IMR-90 (cell line): ENCODE measurements around the gene RAB3A. TPM values are rescaled to one million over a fixed set of nuclear protein-coding genes. Genes with fewer than 3 reads are reported as not detected.

Experiments
- ATAC-seq: fragments of 200-7000 bp; cut with Tn5 transposase; 2 replicates; pipeline ENCODE4 v1.9.1; 2020; ENCODE audit warnings: low read depth, mild to moderate bottlenecking, moderate library complexity
- BruUV-seq: library from RNA; stranded (reverse); fragments of 400-500 nt; replicated peaks from 2 replicates; lab custom pipeline; 2021; lab: Mats Ljungman, UMichigan
- CTCF ChIA-PET: fragments of 300-600 bp; formaldehyde crosslinking; extraction: SDS; loops from one replicate; lab custom pipeline; 2021; ENCODE audit warnings: antibody characterized with exemption; lab: Yijun Ruan, JAX
- POLR2A ChIA-PET: fragments of 300-600 bp; sonication (Branson Sonifier 250); formaldehyde crosslinking; loops from one replicate; lab custom pipeline; 2022; ENCODE audit warnings: antibody characterized with exemption; ENCODE audit not compliant: unreplicated experiment; lab: Charles Lee
- DNase-seq: peaks from one replicate; pipeline ENCODE4 v3.0.0; 2013
- H2AFZ ChIP-seq: replicated peaks from 2 replicates; pipeline ENCODE3; 2013; ENCODE audit warnings: low read length, mild to moderate bottlenecking; ENCODE audit not compliant: poor library complexity
- H2AK5ac ChIP-seq: 2 replicates; pipeline ENCODE4 v1.6.1; 2013; ENCODE audit warnings: low read depth, low read length, inconsistent platforms
- H2AK9ac ChIP-seq: replicated peaks from 2 replicates; pipeline ENCODE3; 2013; ENCODE audit warnings: mild to moderate bottlenecking, low read depth, low read length, moderate library complexity; ENCODE audit not compliant: poor library complexity
- H2BK120ac ChIP-seq: 2 replicates; pipeline ENCODE4 v1.6.1; 2013; ENCODE audit warnings: low read depth, low read length, inconsistent platforms
- H2BK15ac ChIP-seq: 3 replicates; pipeline ENCODE4 v1.6.1; 2013; ENCODE audit warnings: low read depth, low read length, inconsistent platforms
- H2BK20ac ChIP-seq: 2 replicates; pipeline ENCODE4 v1.6.1; 2013; ENCODE audit warnings: low read depth, mild to moderate bottlenecking, inconsistent platforms, low read length, moderate library complexity
- H2BK5ac ChIP-seq: 2 replicates; pipeline ENCODE4 v1.6.1; 2013; ENCODE audit warnings: mild to moderate bottlenecking, low read depth, low read length, inconsistent platforms; ENCODE audit not compliant: poor library complexity, severe bottlenecking
- H3K14ac ChIP-seq: replicated peaks from 2 replicates; pipeline ENCODE4 v1.6.1; 2013; ENCODE audit warnings: low read depth, low read length, inconsistent platforms
- H3K18ac ChIP-seq: 2 replicates; pipeline ENCODE4 v1.6.1; 2013; ENCODE audit warnings: low read depth, low read length, control low read depth
- H3K23ac ChIP-seq: 2 replicates; pipeline ENCODE4 v1.6.1; 2013; ENCODE audit warnings: low read depth, low read length, inconsistent platforms
- H3K27ac ChIP-seq: 2 replicates; pipeline ENCODE4 v1.5.1; 2013; ENCODE audit warnings: mild to moderate bottlenecking, control low read depth, low read length; ENCODE audit not compliant: insufficient read depth
- H3K27me3 ChIP-seq: 2 replicates; pipeline ENCODE4 v1.6.1; 2013; ENCODE audit warnings: low read length; ENCODE audit not compliant: control insufficient read depth, insufficient read depth
- H3K36me3 ChIP-seq: 2 replicates; pipeline ENCODE4 v1.6.1; 2013; ENCODE audit warnings: low read length, mixed read lengths; ENCODE audit not compliant: control insufficient read depth, insufficient read depth
- H3K4ac ChIP-seq: 2 replicates; pipeline ENCODE4 v1.6.1; 2013; ENCODE audit warnings: low read depth, low read length, inconsistent platforms
- H3K4me1 ChIP-seq: 2 replicates; pipeline ENCODE4 v1.6.1; 2013; ENCODE audit warnings: low read length, mixed read lengths; ENCODE audit not compliant: control insufficient read depth, insufficient read depth
- H3K4me2 ChIP-seq: 2 replicates; pipeline ENCODE4 v1.6.1; 2013; ENCODE audit warnings: low read depth, mild to moderate bottlenecking, control low read depth, low read length, moderate library complexity
- H3K4me3 ChIP-seq: 2 replicates; pipeline ENCODE4 v1.5.1; 2013; ENCODE audit warnings: low read depth, mild to moderate bottlenecking, control low read depth, low read length, moderate library complexity; ENCODE audit not compliant: insufficient read depth
- H3K56ac ChIP-seq: 2 replicates; pipeline ENCODE4 v1.6.1; 2013; ENCODE audit warnings: low read length, inconsistent platforms; ENCODE audit not compliant: insufficient read depth; ENCODE audit errors: extremely low read depth
- H3K79me1 ChIP-seq, 2 experiments: 2 replicates each; pipeline ENCODE4 v1.6.1; 2013; ENCODE audit warnings: low read length in 2 of 2, inconsistent platforms in 1 of 2, low read depth in 1 of 2
- H3K9ac ChIP-seq: 2 replicates; pipeline ENCODE4 v1.6.1; 2013; ENCODE audit warnings: low read depth, low read length, control low read depth
- H3K9me1 ChIP-seq: 2 replicates; pipeline ENCODE4 v1.6.1; 2013; ENCODE audit warnings: low read length, inconsistent platforms; ENCODE audit not compliant: insufficient read depth
- H3K9me3 ChIP-seq: 2 replicates; pipeline ENCODE4 v1.6.1; 2013; ENCODE audit warnings: low read length; ENCODE audit not compliant: control insufficient read depth, insufficient read depth
- H4K20me1 ChIP-seq: 2 replicates; pipeline ENCODE4 v1.6.1; 2013; ENCODE audit warnings: low read length, inconsistent platforms; ENCODE audit not compliant: insufficient read depth
- H4K5ac ChIP-seq: 2 replicates; pipeline ENCODE4 v1.6.1; 2013; ENCODE audit warnings: mild to moderate bottlenecking, low read depth, low read length, control low read depth
- H4K8ac ChIP-seq, 2 experiments: 2 replicates each; pipeline ENCODE4 v1.6.1; 2013; ENCODE audit warnings: low read depth in 2 of 2, low read length in 2 of 2, control low read depth in 1 of 2, inconsistent platforms in 1 of 2
- H4K91ac ChIP-seq: 2 replicates; pipeline ENCODE4 v1.6.1; 2013; ENCODE audit warnings: low read depth, low read length, inconsistent platforms; ENCODE audit not compliant: insufficient read depth
- CEBPB ChIP-seq: IDR thresholded peaks from 2 replicates; pipeline ENCODE4 v1.6.1; 2012; ENCODE audit warnings: low read depth, low read length, improper control_type of control experiment
- CHD1 ChIP-seq: IDR thresholded peaks from 2 replicates; pipeline ENCODE4 v1.6.1; 2012; ENCODE audit warnings: low read depth, low read length, improper control_type of control experiment
- ELK1 ChIP-seq: fragments of 150-350 bp; IDR thresholded peaks from 2 replicates; pipeline ENCODE4 v1.6.1; 2016; ENCODE audit warnings: low read depth, mild to moderate bottlenecking, low read length, moderate library complexity, borderline replicate concordance
- FOS ChIP-seq: fragments of 150-350 bp; IDR thresholded peaks from 2 replicates; pipeline ENCODE4 v1.6.1; 2016; ENCODE audit warnings: low read depth, low read length
- MAFK ChIP-seq: IDR thresholded peaks from 2 replicates; pipeline ENCODE4 v1.6.1; 2012; ENCODE audit warnings: low read depth, low read length, improper control_type of control experiment
- MAZ ChIP-seq: IDR thresholded peaks from 2 replicates; pipeline ENCODE4 v1.6.1; 2012; ENCODE audit warnings: low read depth, mild to moderate bottlenecking, low read length, improper control_type of control experiment, moderate library complexity, borderline replicate concordance
- MXI1 ChIP-seq: IDR thresholded peaks from 2 replicates; pipeline ENCODE4 v1.6.1; 2012; ENCODE audit warnings: low read depth, mild to moderate bottlenecking, low read length, moderate library complexity, borderline replicate concordance
- POLR2A ChIP-seq: IDR thresholded peaks from 2 replicates; pipeline ENCODE4 v1.6.1; 2012; ENCODE audit warnings: mild to moderate bottlenecking, low read depth, low read length
- RAD21 ChIP-seq: IDR thresholded peaks from 2 replicates; pipeline ENCODE4 v1.6.1; 2012; ENCODE audit warnings: low read length, improper control_type of control experiment
- RCOR1 ChIP-seq: IDR thresholded peaks from 2 replicates; pipeline ENCODE4 v1.6.1; 2012; ENCODE audit warnings: mild to moderate bottlenecking, low read length, improper control_type of control experiment; ENCODE audit not compliant: insufficient replicate concordance
- SMC3 ChIP-seq: fragments of 150-350 bp; IDR thresholded peaks from 2 replicates; pipeline ENCODE4 v1.6.1; 2016; ENCODE audit warnings: low read depth, mild to moderate bottlenecking, antibody characterized with exemption, low read length, moderate library complexity
- WGBS, 2 experiments: methylation state at CpG; one replicate each; pipeline versions ENCODE4 v1.1.5 to v1.1.7; 2013; ENCODE audit warnings: missing lambda C conversion rate in 2 of 2; ENCODE audit not compliant: insufficient read length in 1 of 2; ENCODE audit errors: extremely low coverage in 2 of 2; 5-methylcytosine and 5-hydroxymethylcytosine counted together
- dilution Hi-C: fragments of 300-500 bp; cut with HindIII; formaldehyde crosslinking; loops from one replicate; pipeline ENCODE4 v1.14.3; 2018; ENCODE audit warnings: low sequenced_read_pairs; ENCODE audit not compliant: unreplicated experiment
- in situ Hi-C: fragments of 300-500 bp; cut with MboI; formaldehyde crosslinking; loops from 3 replicates; pipeline ENCODE4 v1.14.3; 2019; ENCODE audit warnings: low sequenced_read_pairs, inconsistent platforms, mixed read lengths
- intact Hi-C: fragments of 100-400 bp; cut with micrococcal nuclease; formaldehyde crosslinking; loops from 2 replicates; pipeline ENCODE4 v1.10.0; 2022
- polyA plus RNA-seq, 3 experiments: library from polyadenylated mRNA; depleted of rRNA; stranded (reverse); fragments of >200 nt; gene quantifications; 2 replicates each; pipeline ENCODE4 v1.2.3, GENCODE V29; 2012; ENCODE audit warnings: low replicate concordance in 1 of 3
- total RNA-seq: library from RNA; depleted of rRNA; stranded (reverse); fragments of >200 nt; gene quantifications from 2 replicates; pipeline ENCODE4 v1.2.3, GENCODE V29; 2012
- TF ChIP-seq, protein P1 (sequence below): conservative IDR thresholded peaks from 2 replicates; pipeline ENCODE4 v1.5.1; 2012; ENCODE audit warnings: mild to moderate bottlenecking, low read depth, low read length, improper control_type of control experiment
- TF ChIP-seq, protein P2 (sequence below): fragments of 150-350 bp; IDR thresholded peaks from 2 replicates; pipeline ENCODE4 v1.6.1; 2017; ENCODE audit warnings: mild to moderate bottlenecking, antibody characterized with exemption, low read length, low read depth

Gene RAB3A
- total and polyA plus RNA-seq, 2 of the 4 experiments (the other 2 are of a cell fraction) = 3.0 to 13.6 TPM

GRCh38 chr19:18171605-18172327 lies 32.1 kb downstream of the RAB3A start:
- peaks cover 18% of the 10 kb centered on the region for H3K36me3 ChIP-seq
- H3K23ac ChIP-seq = no peak overlapping the region
- TF ChIP-seq RCOR1 (no peak), FOS (no peak), MAFK (no peak), RAD21 (no peak), MAZ (no peak), CHD1 (no peak), ELK1 (no peak), MXI1 (no peak), CEBPB (no peak), SMC3 (no peak), POLR2A (no peak)
- TF ChIP-seq, protein P1, sequence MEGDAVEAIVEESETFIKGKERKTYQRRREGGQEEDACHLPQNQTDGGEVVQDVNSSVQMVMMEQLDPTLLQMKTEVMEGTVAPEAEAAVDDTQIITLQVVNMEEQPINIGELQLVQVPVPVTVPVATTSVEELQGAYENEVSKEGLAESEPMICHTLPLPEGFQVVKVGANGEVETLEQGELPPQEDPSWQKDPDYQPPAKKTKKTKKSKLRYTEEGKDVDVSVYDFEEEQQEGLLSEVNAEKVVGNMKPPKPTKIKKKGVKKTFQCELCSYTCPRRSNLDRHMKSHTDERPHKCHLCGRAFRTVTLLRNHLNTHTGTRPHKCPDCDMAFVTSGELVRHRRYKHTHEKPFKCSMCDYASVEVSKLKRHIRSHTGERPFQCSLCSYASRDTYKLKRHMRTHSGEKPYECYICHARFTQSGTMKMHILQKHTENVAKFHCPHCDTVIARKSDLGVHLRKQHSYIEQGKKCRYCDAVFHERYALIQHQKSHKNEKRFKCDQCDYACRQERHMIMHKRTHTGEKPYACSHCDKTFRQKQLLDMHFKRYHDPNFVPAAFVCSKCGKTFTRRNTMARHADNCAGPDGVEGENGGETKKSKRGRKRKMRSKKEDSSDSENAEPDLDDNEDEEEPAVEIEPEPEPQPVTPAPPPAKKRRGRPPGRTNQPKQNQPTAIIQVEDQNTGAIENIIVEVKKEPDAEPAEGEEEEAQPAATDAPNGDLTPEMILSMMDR = no peak
- TF ChIP-seq, protein P2, sequence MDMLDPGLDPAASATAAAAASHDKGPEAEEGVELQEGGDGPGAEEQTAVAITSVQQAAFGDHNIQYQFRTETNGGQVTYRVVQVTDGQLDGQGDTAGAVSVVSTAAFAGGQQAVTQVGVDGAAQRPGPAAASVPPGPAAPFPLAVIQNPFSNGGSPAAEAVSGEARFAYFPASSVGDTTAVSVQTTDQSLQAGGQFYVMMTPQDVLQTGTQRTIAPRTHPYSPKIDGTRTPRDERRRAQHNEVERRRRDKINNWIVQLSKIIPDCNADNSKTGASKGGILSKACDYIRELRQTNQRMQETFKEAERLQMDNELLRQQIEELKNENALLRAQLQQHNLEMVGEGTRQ = no peak
- 0 out of 2 replicates have a peak, but pooled peaks cover 2% of the 10 kb centered on the region for H3K9me1 ChIP-seq
- H3K27me3 ChIP-seq = peaks cover 4% of the 10 kb centered on the region; the same call in 1 of the 2 replicates
- H3K9ac ChIP-seq = no peak overlapping the region
- no peak overlapping the region for H2AK9ac ChIP-seq
- no peak for DNase-seq
- no peak overlapping the region for H3K14ac ChIP-seq
- H3K9me3 ChIP-seq = no peaks in the 10 kb centered on the region
- H2BK15ac ChIP-seq = no peak overlapping the region
- WGBS, 2 experiments = 98% methylated on average over 7 of the region's 8 CpGs; no CpG with 5 or more reads in 1 of the 2 experiments
- H3K18ac ChIP-seq = no peak overlapping the region
- ChIA-PET POLR2A (no interaction called here), CTCF (no interaction called here)
- BruUV-seq = no TSS peak
- H3K4me3 ChIP-seq = no peak overlapping the region
- H2BK20ac ChIP-seq = no peak overlapping the region
- intact Hi-C loops = loop anchor here (5.0 kb wide), 2 partner anchors 81 to 164 kb away; partner anchors contain the start of gene ARRDC2
- dilution Hi-C loops = no loop called here
- no peak overlapping the region for H4K5ac ChIP-seq
- H2AK5ac ChIP-seq = no peak overlapping the region
- no peak overlapping the region for H3K4me2 ChIP-seq
- no peak overlapping the region for H3K4ac ChIP-seq
- peaks cover 3% of the 10 kb centered on the region; the same call in 1 of the 2 replicates for H3K4me1 ChIP-seq
- no peak overlapping the region for H2BK120ac ChIP-seq
- no peak for ATAC-seq
- no peak overlapping the region for H4K8ac ChIP-seq
- no peaks in the 10 kb centered on the region for H4K20me1 ChIP-seq
- no peak overlapping the region for H3K27ac ChIP-seq
- in situ Hi-C loops = no loop called here
- no peak overlapping the region for H2AFZ ChIP-seq
- H4K91ac ChIP-seq = no peak overlapping the region
- H2BK5ac ChIP-seq = no peak overlapping the region
- H3K56ac ChIP-seq = no peak overlapping the region
- H3K79me1 ChIP-seq = no peaks in the 10 kb centered on the region
